ENCODE results near the gene NELFCD.

- TF ChIP-seq, protein P1, sequence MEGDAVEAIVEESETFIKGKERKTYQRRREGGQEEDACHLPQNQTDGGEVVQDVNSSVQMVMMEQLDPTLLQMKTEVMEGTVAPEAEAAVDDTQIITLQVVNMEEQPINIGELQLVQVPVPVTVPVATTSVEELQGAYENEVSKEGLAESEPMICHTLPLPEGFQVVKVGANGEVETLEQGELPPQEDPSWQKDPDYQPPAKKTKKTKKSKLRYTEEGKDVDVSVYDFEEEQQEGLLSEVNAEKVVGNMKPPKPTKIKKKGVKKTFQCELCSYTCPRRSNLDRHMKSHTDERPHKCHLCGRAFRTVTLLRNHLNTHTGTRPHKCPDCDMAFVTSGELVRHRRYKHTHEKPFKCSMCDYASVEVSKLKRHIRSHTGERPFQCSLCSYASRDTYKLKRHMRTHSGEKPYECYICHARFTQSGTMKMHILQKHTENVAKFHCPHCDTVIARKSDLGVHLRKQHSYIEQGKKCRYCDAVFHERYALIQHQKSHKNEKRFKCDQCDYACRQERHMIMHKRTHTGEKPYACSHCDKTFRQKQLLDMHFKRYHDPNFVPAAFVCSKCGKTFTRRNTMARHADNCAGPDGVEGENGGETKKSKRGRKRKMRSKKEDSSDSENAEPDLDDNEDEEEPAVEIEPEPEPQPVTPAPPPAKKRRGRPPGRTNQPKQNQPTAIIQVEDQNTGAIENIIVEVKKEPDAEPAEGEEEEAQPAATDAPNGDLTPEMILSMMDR (IDR thresholded peaks at IDR 0.05), result no peak
- no peak for TF ChIP-seq POLR2A (IDR thresholded peaks at IDR 0.05)
- no peak for TF ChIP-seq POLR2AphosphoS5 (IDR thresholded peaks at IDR 0.05)
Measured at GRCh38 chr20:58953050-58953449, 28.0 kb upstream of the NELFCD start.
